Hematopoietic multipotent progenitor cell treated with erythropoietin and hydrocortisone succinate and interleukin-3 and kit ligand, for 8 days (in vitro differentiated cells): ENCODE results near the gene EPHB1.
A peak's percentile ranks its signal among the peaks of the same experiment; 100 is the strongest.

Experiments
- DNase-seq: peaks from one replicate; pipeline ENCODE4 v3.0.0-alpha.2; 2015

EPHB1 gene

GRCh38 chr3:134810052-134810435 is 15.0 kb downstream of the EPHB1 start:
- no peak for DNase-seq

- DNase-seq, result no peak
Measured at GRCh38 chr3:134810850-134811249, 15.8 kb downstream of the EPHB1 start.

GRCh38 chr3:134813618-134814017 is 18.6 kb downstream of the EPHB1 start:
- no peak for DNase-seq

- DNase-seq, result no peak
Measured at GRCh38 chr3:134815519-134815918, 20.5 kb downstream of the EPHB1 start.

- no peak for DNase-seq
Measured at GRCh38 chr3:134816623-134817022, 21.6 kb downstream of the EPHB1 start.

GRCh38 chr3:134817297-134817696 is 22.2 kb downstream of the EPHB1 start:
- DNase-seq, result no peak

- no peak for DNase-seq
Measured at GRCh38 chr3:134820994-134821393, 25.9 kb downstream of the EPHB1 start.

GRCh38 chr3:134822090-134822489 is 27.0 kb downstream of the EPHB1 start:
- DNase-seq, result no peak

- DNase-seq, result no peak
Measured at GRCh38 chr3:134823679-134824078, 28.6 kb downstream of the EPHB1 start.

- DNase-seq, result no peak
Measured at GRCh38 chr3:134824791-134825190, 29.7 kb downstream of the EPHB1 start.

- no peak for DNase-seq
Measured at GRCh38 chr3:134827213-134827612, 32.2 kb downstream of the EPHB1 start.

- no peak for DNase-seq
Measured at GRCh38 chr3:134829721-134830120, 34.7 kb downstream of the EPHB1 start.

- DNase-seq, result no peak
Measured at GRCh38 chr3:134832585-134832984, 37.5 kb downstream of the EPHB1 start.

- no peak for DNase-seq
Measured at GRCh38 chr3:134833453-134834163, 38.5 kb downstream of the EPHB1 start.

GRCh38 chr3:134836921-134837320 is 41.9 kb downstream of the EPHB1 start:
- DNase-seq, result no peak

- peak; percentile 20 for DNase-seq
Measured at GRCh38 chr3:134838599-134838998, 43.5 kb downstream of the EPHB1 start.

- DNase-seq, result no peak
Measured at GRCh38 chr3:134839422-134839821, 44.4 kb downstream of the EPHB1 start.

- DNase-seq, result no peak
Measured at GRCh38 chr3:134839990-134840389, 44.9 kb downstream of the EPHB1 start.

- no peak for DNase-seq
Measured at GRCh38 chr3:134840459-134840858, 45.4 kb downstream of the EPHB1 start.

GRCh38 chr3:134846084-134846483 is 51.0 kb downstream of the EPHB1 start:
- no peak for DNase-seq

GRCh38 chr3:134846911-134847317 is 51.9 kb downstream of the EPHB1 start:
- no peak for DNase-seq

- no peak for DNase-seq
Measured at GRCh38 chr3:134847349-134847748, 52.3 kb downstream of the EPHB1 start.

GRCh38 chr3:134849561-134849960 is 54.5 kb downstream of the EPHB1 start:
- DNase-seq, result no peak

GRCh38 chr3:134850761-134851160 is 55.7 kb downstream of the EPHB1 start:
- DNase-seq, result no peak

- no peak for DNase-seq
Measured at GRCh38 chr3:134852132-134852531, 57.1 kb downstream of the EPHB1 start.
